Smooth muscle cell (in vitro differentiated cells): ENCODE measurements around the gene PLIN3. TPM values are rescaled to one million over a fixed set of nuclear protein-coding genes. Genes with fewer than 3 reads are reported as not detected.

Experiments
- DNase-seq: peaks from one replicate; lab custom pipeline; 2025; ENCODE audit not compliant: unreplicated experiment; lab: John Stamatoyannopoulos, UW
- H2AFZ ChIP-seq: fragments of 200-600 bp; sonication (generic); 2 replicates; pipeline ENCODE4 v1.6.0; 2016; ENCODE audit warnings: antibody characterized with exemption, low read depth, mild to moderate bottlenecking
- H3F3A ChIP-seq: fragments of 200-600 bp; sonication (generic); 2 replicates; pipeline ENCODE4 v1.6.0; 2017; ENCODE audit warnings: antibody characterized with exemption, low read depth
- H3K27ac ChIP-seq: fragments of 200-600 bp; sonication (generic); 2 replicates; pipeline ENCODE4 v1.5.1; 2016; ENCODE audit warnings: low read depth, mild to moderate bottlenecking
- H3K27me3 ChIP-seq: fragments of 200-600 bp; sonication (generic); 2 replicates; pipeline ENCODE4 v1.6.1; 2016; ENCODE audit warnings: low read depth, mild to moderate bottlenecking
- H3K36me3 ChIP-seq: fragments of 200-600 bp; sonication (generic); 2 replicates; pipeline ENCODE4 v1.5.1; 2016; ENCODE audit warnings: low read depth
- H3K4me1 ChIP-seq: fragments of 200-600 bp; sonication (generic); 2 replicates; pipeline ENCODE4 v1.5.1; 2016; ENCODE audit warnings: low read depth
- H3K4me2 ChIP-seq: fragments of 200-600 bp; sonication (generic); 2 replicates; pipeline ENCODE4 v1.6.0; 2016; ENCODE audit warnings: mild to moderate bottlenecking
- H3K4me3 ChIP-seq: fragments of 200-600 bp; sonication (generic); 2 replicates; pipeline ENCODE4 v1.5.1; 2016; ENCODE audit warnings: mild to moderate bottlenecking
- H3K79me2 ChIP-seq: fragments of 200-600 bp; sonication (generic); 2 replicates; pipeline ENCODE4 v1.6.0; 2016; ENCODE audit warnings: low read depth, mild to moderate bottlenecking
- H3K9ac ChIP-seq: fragments of 200-600 bp; sonication (generic); 2 replicates; pipeline ENCODE4 v1.6.0; 2016; ENCODE audit warnings: low read depth
- H3K9me3 ChIP-seq: fragments of 200-600 bp; sonication (generic); replicated peaks from 2 replicates; pipeline ENCODE4 v1.5.1; 2016; ENCODE audit warnings: low read depth
- H4K20me1 ChIP-seq: fragments of 200-600 bp; sonication (generic); 2 replicates; pipeline ENCODE4 v1.6.0; 2016; ENCODE audit warnings: low read depth
- WGBS: methylation state at CpG from one replicate; pipeline ENCODE4 v1.1.7; 2016; ENCODE audit warnings: low lambda C conversion rate; 5-methylcytosine and 5-hydroxymethylcytosine counted together
- polyA plus RNA-seq: library from polyadenylated mRNA; unstranded; fragments of >200 nt; fragmentation: Nextera tagmentation; extraction: Ambion mirVana; gene quantifications from 2 replicates; pipeline ENCODE4 v1.2.1, GENCODE V29; 2016
- total RNA-seq: library from RNA; depleted of rRNA; stranded (reverse); fragments of >200 nt; gene quantifications from 2 replicates; pipeline ENCODE4 v1.2.3, GENCODE V29; 2014
- TF ChIP-seq, protein P1 (sequence below): fragments of 200-600 bp; sonication (generic); IDR thresholded peaks from 2 replicates; pipeline ENCODE4 v1.5.1; 2017; ENCODE audit warnings: borderline replicate concordance, mild to moderate bottlenecking, antibody characterized with exemption; ENCODE audit not compliant: insufficient read depth, poor library complexity, severe bottlenecking

The PLIN3 gene
- total and polyA plus RNA-seq, 2 experiments from 2014 or later, result 102 to 202 TPM

DNA sequence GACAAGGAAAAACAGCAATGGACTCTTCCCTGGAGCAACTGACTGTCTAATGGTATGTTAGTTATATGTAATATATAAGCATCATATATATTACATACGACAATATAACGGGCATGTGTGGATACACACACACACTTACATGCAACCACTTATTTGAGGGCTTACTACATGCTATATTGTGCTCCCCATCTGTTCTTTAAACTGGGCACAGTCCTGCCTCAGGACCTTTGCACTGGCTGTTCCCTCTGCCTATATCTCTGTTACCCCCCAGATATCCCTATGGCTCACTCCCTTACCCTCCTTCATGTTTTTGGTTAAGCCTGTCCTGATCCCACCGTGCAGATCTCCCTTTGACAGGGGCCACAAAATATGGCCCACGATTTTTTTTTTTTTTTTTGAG is 46.2 kb downstream of the PLIN3 start:
- no peaks in the 10 kb centered on the region for H3K4me1 ChIP-seq
- no peak overlapping the region for H3K27ac ChIP-seq
- TF ChIP-seq, protein P1, sequence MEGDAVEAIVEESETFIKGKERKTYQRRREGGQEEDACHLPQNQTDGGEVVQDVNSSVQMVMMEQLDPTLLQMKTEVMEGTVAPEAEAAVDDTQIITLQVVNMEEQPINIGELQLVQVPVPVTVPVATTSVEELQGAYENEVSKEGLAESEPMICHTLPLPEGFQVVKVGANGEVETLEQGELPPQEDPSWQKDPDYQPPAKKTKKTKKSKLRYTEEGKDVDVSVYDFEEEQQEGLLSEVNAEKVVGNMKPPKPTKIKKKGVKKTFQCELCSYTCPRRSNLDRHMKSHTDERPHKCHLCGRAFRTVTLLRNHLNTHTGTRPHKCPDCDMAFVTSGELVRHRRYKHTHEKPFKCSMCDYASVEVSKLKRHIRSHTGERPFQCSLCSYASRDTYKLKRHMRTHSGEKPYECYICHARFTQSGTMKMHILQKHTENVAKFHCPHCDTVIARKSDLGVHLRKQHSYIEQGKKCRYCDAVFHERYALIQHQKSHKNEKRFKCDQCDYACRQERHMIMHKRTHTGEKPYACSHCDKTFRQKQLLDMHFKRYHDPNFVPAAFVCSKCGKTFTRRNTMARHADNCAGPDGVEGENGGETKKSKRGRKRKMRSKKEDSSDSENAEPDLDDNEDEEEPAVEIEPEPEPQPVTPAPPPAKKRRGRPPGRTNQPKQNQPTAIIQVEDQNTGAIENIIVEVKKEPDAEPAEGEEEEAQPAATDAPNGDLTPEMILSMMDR, result no peak
- H3K27me3 ChIP-seq, result no peaks in the 10 kb centered on the region
- DNase-seq, result no peak
- peaks cover under 1% of the 10 kb centered on the region for H3K79me2 ChIP-seq
- H3K4me2 ChIP-seq, result no peak overlapping the region
- WGBS, result 95% methylated on average over 4 of the region's 4 CpGs
- H3K9me3 ChIP-seq, result no peaks in the 10 kb centered on the region
- H2AFZ ChIP-seq, result no peak overlapping the region
- no peaks in the 10 kb centered on the region for H3K36me3 ChIP-seq
- H4K20me1 ChIP-seq, result peaks cover 13% of the 10 kb centered on the region
- H3K4me3 ChIP-seq, result no peak overlapping the region
- no peak overlapping the region for H3K9ac ChIP-seq
- no peaks in the 10 kb centered on the region for H3F3A ChIP-seq

DNA sequence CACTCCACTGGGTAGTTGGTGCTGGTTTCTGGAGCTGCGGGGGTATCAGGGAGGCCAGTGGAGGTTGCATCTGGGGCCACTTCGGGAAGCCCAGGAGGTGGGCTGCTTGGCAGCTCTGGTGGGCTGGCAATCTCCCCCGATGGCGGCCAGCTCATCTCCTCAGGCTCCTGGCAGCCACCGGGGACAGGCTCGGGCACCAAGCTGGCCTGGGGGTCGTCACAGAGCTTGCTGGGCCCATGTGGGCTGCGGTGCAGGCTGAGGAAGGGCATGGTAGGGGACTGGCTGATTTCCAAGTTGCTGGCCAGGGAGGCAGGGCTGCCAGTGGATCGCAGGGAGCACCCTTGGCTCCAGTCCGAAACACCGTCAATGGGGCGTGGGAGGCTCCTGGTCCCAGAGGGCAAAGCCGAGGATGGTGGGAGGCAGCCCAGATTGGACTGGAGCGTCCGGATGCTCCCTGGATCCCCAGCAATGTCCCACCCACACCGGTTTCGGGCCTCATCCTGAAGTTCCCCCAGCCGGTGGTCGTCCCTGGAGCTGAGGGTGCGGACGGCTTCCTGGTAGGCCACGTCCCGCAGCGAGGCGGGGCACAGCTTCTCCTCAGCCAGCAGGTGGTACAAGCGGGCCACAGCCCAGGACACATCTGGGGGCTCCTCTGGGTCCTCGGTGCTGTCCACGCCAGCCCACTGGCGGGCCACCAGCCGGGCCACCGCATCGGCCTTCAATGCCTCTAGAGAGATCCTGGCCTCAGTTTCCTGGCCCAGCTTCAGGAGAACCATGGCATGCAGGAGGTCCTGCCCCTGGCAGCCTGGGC is 49.8 kb downstream of the PLIN3 start:
- no peak for DNase-seq

DNA sequence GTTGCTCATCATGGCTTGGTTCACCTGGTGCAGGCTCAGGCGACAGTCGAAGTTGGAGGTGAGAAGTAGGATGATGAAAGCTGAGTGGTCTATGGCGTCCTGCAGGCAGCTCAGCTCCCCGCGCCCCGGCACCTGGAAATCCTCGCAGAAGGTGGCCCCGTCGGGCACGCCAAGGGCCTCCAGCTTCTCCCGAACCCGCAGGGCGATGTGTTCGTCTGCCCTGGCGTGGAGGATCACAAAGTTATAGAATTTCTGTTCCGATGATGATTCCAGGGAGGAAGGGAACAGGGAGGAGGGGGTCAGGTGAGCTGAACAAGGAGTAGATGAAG is 50.6 kb downstream of the PLIN3 start:
- Histone ChIP-seq H3K27me3 (no peaks in the 10 kb centered on the region), H3K9ac (no peak overlapping the region), H3K4me2 (no peak overlapping the region), H3K4me3 (no peak overlapping the region), H3F3A (peaks cover 18% of the 10 kb centered on the region), H2AFZ (no peak overlapping the region), H3K36me3 (no peaks in the 10 kb centered on the region), H4K20me1 (no peaks in the 10 kb centered on the region), H3K9me3 (no peaks in the 10 kb centered on the region), H3K79me2 (no peaks in the 10 kb centered on the region), H3K4me1 (no peaks in the 10 kb centered on the region), H3K27ac (no peak overlapping the region)
- TF ChIP-seq, protein P1, result no peak
- DNase-seq, result no peak
- WGBS, result 98% methylated on average over 16 of the region's 16 CpGs

More for the DNA sequence above, 49.8 kb downstream of the PLIN3 start:
- peaks cover 14% of the 10 kb centered on the region for H3F3A ChIP-seq
- no peaks in the 10 kb centered on the region for H3K36me3 ChIP-seq
- H3K9me3 ChIP-seq, result no peaks in the 10 kb centered on the region
- no peaks in the 10 kb centered on the region for H3K79me2 ChIP-seq
- no peak overlapping the region for H3K4me2 ChIP-seq
- H3K27me3 ChIP-seq, result no peaks in the 10 kb centered on the region
- WGBS, result 95% methylated on average over 27 of the region's 32 CpGs
- H3K9ac ChIP-seq, result no peak overlapping the region
- H2AFZ ChIP-seq, result no peak overlapping the region
- H3K27ac ChIP-seq, result no peak overlapping the region
- H3K4me1 ChIP-seq, result no peaks in the 10 kb centered on the region
- H3K4me3 ChIP-seq, result no peak overlapping the region
- TF ChIP-seq, protein P1, result no peak
- no peaks in the 10 kb centered on the region for H4K20me1 ChIP-seq
